Panc1 (cell line): ENCODE data around the gene TRIM61. TPM values are rescaled to one million over a fixed set of nuclear protein-coding genes. Genes with fewer than 3 reads are reported as not detected.

Experiments
- total RNA-seq: library from RNA; stranded (reverse); gene quantifications from one replicate; pipeline ENCODE4 v1.2.1, GENCODE V29; 2021; ENCODE audit not compliant: unreplicated experiment

The TRIM61 gene
- total RNA-seq, 1 experiment from 2014 or later: not detected

Other genes with a start within 250 kb of the TRIM61 start
- gene SMIM31, start 223.5 kb downstream of the TRIM61 start, total RNA-seq: not detected
- not detected for gene APELA, start 100.5 kb downstream of the TRIM61 start, total RNA-seq
- not detected for gene TRIM60, start 54.3 kb upstream of the TRIM61 start, total RNA-seq
- not detected for gene TRIM75, start 76.2 kb upstream of the TRIM61 start, total RNA-seq
- gene TMEM192, start 135.2 kb upstream of the TRIM61 start, total RNA-seq: 7.2 TPM
- 17.4 TPM for gene KLHL2, start 229.9 kb upstream of the TRIM61 start, total RNA-seq